Measurements from ENCODE around the gene FOXK2. TPM values are rescaled to one million over a fixed set of nuclear protein-coding genes. Genes with fewer than 3 reads are reported as not detected.

FOXK2 gene
- polyA plus RNA-seq (2013, experiment 1 of 2): 37.5 TPM
- polyA plus RNA-seq (2013, experiment 2 of 2): 48.9 TPM

GRCh38 chr17:82518826-82519810 is at the start of gene FOXK2:
Gene FOXK2, plus strand, starts transcription at chr17:82519732. Its CDS starts 157 bp downstream, at chr17:82519889.
- peak within 1 kb of the TSS; percentile 87 for H3K9ac ChIP-seq (ENCODE audit: low read depth, low read length)
- no peaks in the 10 kb centered on the region for H3K9me3 ChIP-seq (ENCODE audit: insufficient read depth, low read depth, low read length)
- H3K4me3 ChIP-seq (ENCODE audit: low read length): peak within 1 kb of the TSS; percentile 72
- H3K4me1 ChIP-seq (ENCODE audit: insufficient read depth, low read length): no peaks in the 10 kb centered on the region
- no peaks in the 10 kb centered on the region for H3K36me3 ChIP-seq (ENCODE audit: insufficient read depth, low read length)
- H3K27me3 ChIP-seq (ENCODE audit: insufficient read depth, low read length): no peaks in the 10 kb centered on the region
- peak within 1 kb of the TSS; percentile 33; the same call in 1 of the 2 replicates for H3K27ac ChIP-seq (ENCODE audit: low read depth, low read length)
- WGBS: 4% methylated on average over 113 of the region's 114 CpGs

GRCh38 chr17:82470065-82470464 is 49.5 kb upstream of the FOXK2 start:
- 98% methylated on average over 6 of the region's 7 CpGs for WGBS
- Histone ChIP-seq H3K9me3 (ENCODE audit: insufficient read depth, low read depth, low read length) (no peaks in the 10 kb centered on the region), H3K27ac (ENCODE audit: low read depth, low read length) (no peak overlapping the region), H3K36me3 (ENCODE audit: insufficient read depth, low read length) (peaks cover 73% of the 10 kb centered on the region), H3K4me3 (ENCODE audit: low read length) (no peak overlapping the region), H3K27me3 (ENCODE audit: insufficient read depth, low read length) (no peaks in the 10 kb centered on the region), H3K4me1 (ENCODE audit: insufficient read depth, low read length) (no peaks in the 10 kb centered on the region), H3K9ac (ENCODE audit: low read depth, low read length) (no peak overlapping the region)

- 94% methylated on average over 8 of the region's 11 CpGs for WGBS
- no peaks in the 10 kb centered on the region for H3K9me3 ChIP-seq (ENCODE audit: insufficient read depth, low read depth, low read length)
- no peaks in the 10 kb centered on the region for H3K27me3 ChIP-seq (ENCODE audit: insufficient read depth, low read length)
- no peak overlapping the region for H3K27ac ChIP-seq (ENCODE audit: low read depth, low read length)
- H3K36me3 ChIP-seq (ENCODE audit: insufficient read depth, low read length): peaks cover 58% of the 10 kb centered on the region
- H3K4me3 ChIP-seq (ENCODE audit: low read length): no peak overlapping the region
- no peak overlapping the region for H3K9ac ChIP-seq (ENCODE audit: low read depth, low read length)
- H3K4me1 ChIP-seq (ENCODE audit: insufficient read depth, low read length): no peaks in the 10 kb centered on the region
These were observed 45.1 kb upstream of the FOXK2 start for GRCh38 chr17:82474223-82475010.

DNA sequence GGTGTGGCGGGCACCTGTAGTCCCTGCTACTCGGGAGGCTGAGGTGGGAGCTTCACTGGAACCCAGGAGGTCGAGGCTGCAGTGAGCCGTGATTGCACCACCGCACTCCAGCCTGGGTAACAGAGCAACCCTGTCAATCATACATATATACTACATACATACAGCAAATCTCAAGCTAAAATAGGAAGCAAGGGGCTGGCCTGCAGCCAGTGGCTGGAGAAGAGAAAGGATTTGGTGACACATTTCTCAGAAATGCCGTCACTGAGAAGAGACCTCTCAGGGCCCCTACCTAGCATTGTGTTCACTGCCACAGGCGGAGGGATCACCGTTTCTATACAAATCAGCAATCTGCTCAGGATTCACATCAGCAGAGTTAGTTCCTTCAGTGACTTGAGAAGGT is 44.1 kb upstream of the FOXK2 start:
- 93% methylated on average over 8 of the region's 8 CpGs for WGBS
- no peak overlapping the region for H3K9ac ChIP-seq (ENCODE audit: low read depth, low read length)
- no peaks in the 10 kb centered on the region for H3K9me3 ChIP-seq (ENCODE audit: insufficient read depth, low read depth, low read length)
- H3K27ac ChIP-seq (ENCODE audit: low read depth, low read length): no peak overlapping the region
- peaks cover 61% of the 10 kb centered on the region for H3K36me3 ChIP-seq (ENCODE audit: insufficient read depth, low read length)
- H3K4me3 ChIP-seq (ENCODE audit: low read length): no peak overlapping the region
- H3K4me1 ChIP-seq (ENCODE audit: insufficient read depth, low read length): no peaks in the 10 kb centered on the region
- no peaks in the 10 kb centered on the region for H3K27me3 ChIP-seq (ENCODE audit: insufficient read depth, low read length)

DNA sequence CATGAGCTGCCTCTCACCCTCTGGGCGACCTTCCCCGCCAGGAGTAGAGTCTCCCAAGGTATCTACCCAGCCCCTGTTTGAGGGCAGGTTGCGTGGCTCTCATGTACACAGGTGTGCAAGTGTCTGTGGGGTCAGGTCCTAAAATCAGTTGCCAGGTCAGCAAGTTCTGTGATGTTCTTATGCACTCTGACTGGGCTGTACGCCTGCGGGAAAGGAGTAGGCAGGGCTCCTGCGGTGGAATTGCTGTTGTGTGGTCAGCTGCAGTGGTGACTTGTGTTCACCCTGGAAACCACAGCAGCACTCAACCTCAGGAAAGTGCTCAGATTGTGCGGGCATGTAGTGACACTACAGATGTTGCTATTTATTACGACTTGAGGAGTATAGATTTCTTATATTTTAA is 41.6 kb upstream of the FOXK2 start:
- Histone ChIP-seq H3K36me3 (ENCODE audit: insufficient read depth, low read length) (peaks cover 70% of the 10 kb centered on the region), H3K27ac (ENCODE audit: low read depth, low read length) (no peak overlapping the region), H3K4me3 (ENCODE audit: low read length) (no peak overlapping the region), H3K9ac (ENCODE audit: low read depth, low read length) (no peak overlapping the region), H3K9me3 (ENCODE audit: insufficient read depth, low read depth, low read length) (no peaks in the 10 kb centered on the region), H3K4me1 (ENCODE audit: insufficient read depth, low read length) (no peaks in the 10 kb centered on the region), H3K27me3 (ENCODE audit: insufficient read depth, low read length) (no peaks in the 10 kb centered on the region)
- 95% methylated on average over 8 of the region's 8 CpGs for whole genome bisulfite sequencing

GRCh38 chr17:82479602-82480001 is 39.9 kb upstream of the FOXK2 start:
- Histone ChIP-seq H3K27ac (ENCODE audit: low read depth, low read length) (no peak overlapping the region), H3K4me3 (ENCODE audit: low read length) (no peak overlapping the region), H3K27me3 (ENCODE audit: insufficient read depth, low read length) (no peaks in the 10 kb centered on the region), H3K36me3 (ENCODE audit: insufficient read depth, low read length) (peaks cover 78% of the 10 kb centered on the region), H3K9ac (ENCODE audit: low read depth, low read length) (no peak overlapping the region), H3K9me3 (ENCODE audit: insufficient read depth, low read depth, low read length) (no peaks in the 10 kb centered on the region), H3K4me1 (ENCODE audit: insufficient read depth, low read length) (no peaks in the 10 kb centered on the region)
- WGBS: 92% methylated on average over 5 of the region's 5 CpGs

GRCh38 chr17:82480318-82480717 is 39.2 kb upstream of the FOXK2 start:
- WGBS: 95% methylated on average over 9 of the region's 9 CpGs

DNA sequence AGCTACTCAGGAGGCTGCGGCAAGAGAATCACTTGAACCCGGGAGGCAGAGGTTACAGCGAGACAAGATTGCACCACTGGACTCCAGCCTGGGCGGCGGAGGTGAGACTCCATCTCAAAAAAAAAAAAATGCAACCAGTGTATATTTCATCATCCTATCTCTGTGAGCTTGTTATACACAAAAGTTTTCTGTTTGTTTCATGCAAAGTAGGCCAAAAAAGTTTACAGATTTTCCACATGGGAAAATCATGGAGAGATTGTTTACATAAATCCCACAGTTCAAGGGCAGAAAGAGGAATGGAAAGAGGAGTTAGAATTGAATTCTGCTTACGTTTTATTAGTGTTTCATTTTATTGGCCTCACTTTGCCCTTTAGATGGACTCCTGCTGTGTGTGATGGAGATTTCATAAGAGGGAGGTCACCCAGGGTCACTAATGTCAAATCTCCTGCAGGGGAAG is 36.3 kb upstream of the FOXK2 start:
- H3K9me3 ChIP-seq (ENCODE audit: insufficient read depth, low read depth, low read length): no peaks in the 10 kb centered on the region
- H3K27ac ChIP-seq (ENCODE audit: low read depth, low read length): no peak overlapping the region
- no peak overlapping the region for H3K4me3 ChIP-seq (ENCODE audit: low read length)
- 98% methylated on average over 6 of the region's 6 CpGs for WGBS
- peaks cover 89% of the 10 kb centered on the region for H3K36me3 ChIP-seq (ENCODE audit: insufficient read depth, low read length)
- no peak overlapping the region for H3K9ac ChIP-seq (ENCODE audit: low read depth, low read length)
- H3K27me3 ChIP-seq (ENCODE audit: insufficient read depth, low read length): no peaks in the 10 kb centered on the region
- H3K4me1 ChIP-seq (ENCODE audit: insufficient read depth, low read length): no peaks in the 10 kb centered on the region

More at GRCh38 chr17:82480318-82480717, 39.2 kb upstream of the FOXK2 start:
- H3K4me3 ChIP-seq (ENCODE audit: low read length): no peak overlapping the region
- H3K9me3 ChIP-seq (ENCODE audit: insufficient read depth, low read depth, low read length): no peaks in the 10 kb centered on the region
- no peak overlapping the region for H3K9ac ChIP-seq (ENCODE audit: low read depth, low read length)
- H3K27me3 ChIP-seq (ENCODE audit: insufficient read depth, low read length): no peaks in the 10 kb centered on the region
- H3K27ac ChIP-seq (ENCODE audit: low read depth, low read length): no peak overlapping the region
- H3K36me3 ChIP-seq (ENCODE audit: insufficient read depth, low read length): peaks cover 78% of the 10 kb centered on the region
- no peaks in the 10 kb centered on the region for H3K4me1 ChIP-seq (ENCODE audit: insufficient read depth, low read length)

DNA sequence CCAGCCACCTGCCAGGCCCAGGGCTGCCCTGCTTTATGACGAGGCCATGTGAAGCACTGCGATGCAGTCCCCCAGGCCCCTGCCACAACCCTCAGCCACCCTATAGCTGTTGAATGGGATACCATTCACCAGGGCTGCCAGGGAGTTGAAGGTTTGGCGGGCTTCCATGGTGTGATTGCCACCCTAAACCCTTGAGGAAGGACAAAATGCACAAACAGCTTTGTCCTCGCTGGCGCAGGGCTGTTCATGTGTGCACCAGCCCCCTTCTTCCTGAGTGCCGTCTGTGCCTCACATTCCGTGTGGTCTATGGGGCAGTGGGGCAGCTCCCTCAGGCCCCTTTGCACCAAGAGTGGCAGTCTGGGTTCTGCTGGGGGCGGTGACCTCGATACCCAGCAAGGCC is 35.7 kb upstream of the FOXK2 start:
- H3K9ac ChIP-seq (ENCODE audit: low read depth, low read length): no peak overlapping the region
- H3K4me1 ChIP-seq (ENCODE audit: insufficient read depth, low read length): no peaks in the 10 kb centered on the region
- H3K27ac ChIP-seq (ENCODE audit: low read depth, low read length): no peak overlapping the region
- 94% methylated on average over 9 of the region's 9 CpGs for WGBS
- H3K9me3 ChIP-seq (ENCODE audit: insufficient read depth, low read depth, low read length): no peaks in the 10 kb centered on the region
- H3K27me3 ChIP-seq (ENCODE audit: insufficient read depth, low read length): no peaks in the 10 kb centered on the region
- peaks cover 88% of the 10 kb centered on the region for H3K36me3 ChIP-seq (ENCODE audit: insufficient read depth, low read length)
- H3K4me3 ChIP-seq (ENCODE audit: low read length): no peak overlapping the region

- Histone ChIP-seq H3K9ac (ENCODE audit: low read depth, low read length) (no peak overlapping the region), H3K4me1 (ENCODE audit: insufficient read depth, low read length) (no peaks in the 10 kb centered on the region), H3K27me3 (ENCODE audit: insufficient read depth, low read length) (no peaks in the 10 kb centered on the region), H3K36me3 (ENCODE audit: insufficient read depth, low read length) (peaks cover 69% of the 10 kb centered on the region), H3K27ac (ENCODE audit: low read depth, low read length) (no peak overlapping the region), H3K9me3 (ENCODE audit: insufficient read depth, low read depth, low read length) (no peaks in the 10 kb centered on the region), H3K4me3 (ENCODE audit: low read length) (no peak overlapping the region)
- WGBS: 90% methylated on average over 13 of the region's 13 CpGs
These were observed 33.1 kb upstream of the FOXK2 start for GRCh38 chr17:82486231-82487094.
